Measurements from ENCODE around the gene PRSS8.

PRSS8 gene

DNA sequence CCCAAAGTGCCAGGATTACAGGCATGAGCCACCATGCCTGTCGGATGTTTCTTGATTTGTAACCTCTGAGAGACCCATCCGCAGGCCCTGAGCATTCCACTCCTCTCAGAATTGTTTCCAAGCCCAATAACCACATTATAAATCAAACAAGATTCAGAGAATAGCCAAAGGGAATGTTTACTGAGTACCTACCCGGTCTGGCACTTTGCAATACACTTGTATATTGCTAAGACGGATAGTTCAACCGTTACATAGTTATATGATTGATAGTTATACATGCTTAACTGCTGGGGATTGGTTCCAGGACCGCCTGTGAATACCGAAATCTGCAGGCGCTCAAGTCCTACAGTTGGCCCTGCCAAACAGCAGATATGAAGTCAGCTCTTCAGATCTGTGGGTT, 21.1 kb downstream of the PRSS8 start:
- no peak for TF ChIP-seq JUND (IDR thresholded peaks at IDR 0.05; ENCODE audit: low read depth)
- in situ Hi-C loops (cut with HindIII; ENCODE audit: low pct_unique_long_range_greater_than_20kb, low sequenced_read_pairs), result no loop called here
- DNase-seq (ENCODE audit: low read depth in 1 of 2, low spot score in 1 of 2), result peak; percentile 35 to 45

DNA sequence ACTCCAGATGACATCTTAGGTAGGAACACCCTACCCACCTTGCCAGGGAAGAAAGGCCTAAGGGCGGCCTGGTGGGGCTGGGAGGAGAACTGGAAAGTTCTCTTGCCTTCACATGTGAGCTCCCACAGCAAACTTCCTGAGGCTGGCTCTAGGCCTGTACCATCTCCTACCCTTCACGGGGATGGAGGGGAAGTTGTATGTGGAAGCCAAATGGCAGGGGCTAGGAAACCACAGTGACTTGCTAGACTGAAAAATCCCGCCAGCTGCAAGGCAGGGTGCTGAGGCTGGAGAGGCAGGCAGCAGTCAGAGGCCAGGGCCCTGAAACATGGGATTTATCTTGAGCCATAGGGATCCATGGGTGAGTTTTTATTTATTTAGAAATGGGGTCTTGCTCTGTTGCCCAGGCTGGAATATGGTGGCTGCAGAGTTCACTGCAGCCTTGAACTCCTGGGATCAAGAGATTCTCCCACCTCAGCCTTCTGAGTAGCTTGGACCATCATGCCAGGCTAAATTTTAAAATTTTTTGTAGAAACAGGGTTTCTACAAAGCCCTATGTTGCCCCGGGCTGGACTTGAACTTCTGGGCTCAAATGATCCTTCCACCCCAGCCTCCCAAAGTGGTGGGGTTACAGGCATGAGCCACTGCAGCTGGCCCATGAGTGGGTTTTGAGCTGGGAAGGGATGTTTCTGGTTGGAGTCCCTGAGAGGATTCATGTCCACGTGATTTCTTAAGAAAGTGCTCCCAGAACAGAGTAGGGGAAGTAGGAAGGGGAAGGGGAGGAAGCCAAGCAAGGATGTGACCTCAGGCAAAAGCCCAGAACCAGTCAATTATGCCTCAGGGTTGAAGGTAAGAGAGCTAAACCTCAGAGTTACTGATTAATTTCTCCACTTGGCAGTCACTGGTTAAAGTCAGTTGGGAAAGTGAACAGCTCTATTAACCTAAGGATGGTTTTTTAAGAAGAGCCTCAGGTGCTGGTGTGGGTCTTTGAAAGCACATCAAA, 22.1 kb downstream of the PRSS8 start:
- in situ Hi-C loops (cut with HindIII; ENCODE audit: low pct_unique_long_range_greater_than_20kb, low sequenced_read_pairs), result no loop called here

DNA sequence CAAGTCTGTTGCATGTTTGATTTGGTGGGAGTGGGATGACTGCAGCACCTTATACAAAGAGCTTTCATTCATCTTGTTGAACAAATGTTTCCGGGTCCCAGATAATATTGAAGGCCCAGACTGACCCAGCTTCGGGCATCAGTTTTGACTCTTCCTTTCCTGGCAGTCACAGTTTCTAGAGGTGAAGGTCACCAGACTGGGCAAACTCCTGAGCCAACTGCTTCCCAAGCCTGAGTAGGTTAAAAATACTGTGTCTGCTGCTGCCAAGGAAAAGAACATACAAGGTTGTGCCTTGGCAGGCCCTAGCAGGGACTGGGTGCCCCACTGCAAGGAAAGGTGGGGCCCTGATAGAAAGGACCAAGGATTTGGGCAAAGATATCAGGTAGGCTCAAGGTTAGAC, 22.8 kb downstream of the PRSS8 start:
- no peak for TF ChIP-seq JUND (IDR thresholded peaks at IDR 0.05; ENCODE audit: low read depth)
- in situ Hi-C loops (cut with HindIII; ENCODE audit: low pct_unique_long_range_greater_than_20kb, low sequenced_read_pairs), result no loop called here
- no peak for DNase-seq (ENCODE audit: low read depth in 1 of 2, low spot score in 1 of 2)

More for the DNA sequence above, 22.1 kb downstream of the PRSS8 start:
- TF ChIP-seq JUND (IDR thresholded peaks at IDR 0.05; ENCODE audit: low read depth), result no peak
- peak in 1 of 2 experiments; percentile 4 for DNase-seq (ENCODE audit: low read depth in 1 of 2, low spot score in 1 of 2)

DNA sequence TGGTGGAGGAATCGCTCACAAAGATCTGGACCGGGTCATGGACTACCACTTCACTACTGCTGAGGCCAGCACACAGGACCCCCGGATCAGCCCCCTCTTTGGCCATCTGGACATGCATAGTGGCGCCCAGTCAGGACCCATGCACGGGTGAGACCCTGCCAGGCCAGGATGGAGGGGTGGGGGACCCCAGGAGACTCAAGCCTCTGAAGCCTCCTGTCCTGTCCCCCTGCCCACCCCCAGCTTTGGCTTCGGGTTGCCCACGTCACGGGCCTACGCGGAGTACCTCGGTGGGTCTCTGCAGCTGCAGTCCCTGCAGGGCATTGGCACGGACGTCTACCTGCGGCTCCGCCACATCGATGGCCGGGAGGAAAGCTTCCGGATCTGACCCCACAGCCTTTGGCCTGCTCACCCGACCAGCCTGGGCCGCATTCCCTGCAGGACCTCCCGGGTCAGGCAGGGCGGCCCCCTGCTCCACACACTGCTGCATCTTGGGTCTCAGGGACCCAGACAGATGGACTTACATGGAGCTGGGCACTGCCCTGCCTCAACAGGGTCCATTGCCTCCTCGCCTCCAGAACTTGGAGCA, 23.6 kb downstream of the PRSS8 start:
- no peak for DNase-seq (ENCODE audit: low read depth in 1 of 2, low spot score in 1 of 2)
- in situ Hi-C loops (cut with HindIII; ENCODE audit: low pct_unique_long_range_greater_than_20kb, low sequenced_read_pairs), result no loop called here
- no peak for TF ChIP-seq JUND (IDR thresholded peaks at IDR 0.05; ENCODE audit: low read depth)

- no peak for DNase-seq (ENCODE audit: low read depth in 1 of 2, low spot score in 1 of 2)
- no peak for TF ChIP-seq JUND (IDR thresholded peaks at IDR 0.05; ENCODE audit: low read depth)
- in situ Hi-C loops (cut with HindIII; ENCODE audit: low pct_unique_long_range_greater_than_20kb, low sequenced_read_pairs), result no loop called here
Observed at GRCh38 chr16:31110106-31111034, 25.2 kb downstream of the PRSS8 start.

DNA sequence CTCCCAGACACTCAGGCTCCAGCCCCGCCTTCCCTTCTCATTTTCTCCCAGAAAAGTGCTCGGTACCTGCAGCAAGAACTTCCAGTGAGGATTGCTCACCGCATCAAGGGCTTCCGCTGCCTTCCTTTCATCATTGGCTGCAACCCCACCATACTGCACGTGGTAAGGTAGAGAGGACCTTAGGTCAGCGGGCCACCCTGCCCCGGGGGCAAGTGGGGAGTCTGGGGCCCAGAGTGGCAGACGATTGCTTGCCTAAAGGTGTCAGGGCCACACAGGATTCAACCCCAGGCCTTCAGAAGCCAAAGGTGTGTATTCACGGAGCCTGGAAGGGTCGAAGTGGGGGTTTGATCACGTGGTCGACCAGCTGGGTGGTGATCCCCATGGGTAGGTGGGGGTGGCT, 25.9 kb downstream of the PRSS8 start:
- no peak for DNase-seq (ENCODE audit: low read depth in 1 of 2, low spot score in 1 of 2)
- in situ Hi-C loops (cut with HindIII; ENCODE audit: low pct_unique_long_range_greater_than_20kb, low sequenced_read_pairs), result no loop called here

GRCh38 chr16:31108794-31109558, 26.6 kb downstream of the PRSS8 start:
- in situ Hi-C loops (cut with HindIII; ENCODE audit: low pct_unique_long_range_greater_than_20kb, low sequenced_read_pairs), result no loop called here
- DNase-seq (ENCODE audit: low read depth in 1 of 2, low spot score in 1 of 2), result no peak
- TF ChIP-seq JUND (IDR thresholded peaks at IDR 0.05; ENCODE audit: low read depth), result no peak

More for the DNA sequence above, 25.9 kb downstream of the PRSS8 start:
- TF ChIP-seq JUND (IDR thresholded peaks at IDR 0.05; ENCODE audit: low read depth), result no peak

DNA sequence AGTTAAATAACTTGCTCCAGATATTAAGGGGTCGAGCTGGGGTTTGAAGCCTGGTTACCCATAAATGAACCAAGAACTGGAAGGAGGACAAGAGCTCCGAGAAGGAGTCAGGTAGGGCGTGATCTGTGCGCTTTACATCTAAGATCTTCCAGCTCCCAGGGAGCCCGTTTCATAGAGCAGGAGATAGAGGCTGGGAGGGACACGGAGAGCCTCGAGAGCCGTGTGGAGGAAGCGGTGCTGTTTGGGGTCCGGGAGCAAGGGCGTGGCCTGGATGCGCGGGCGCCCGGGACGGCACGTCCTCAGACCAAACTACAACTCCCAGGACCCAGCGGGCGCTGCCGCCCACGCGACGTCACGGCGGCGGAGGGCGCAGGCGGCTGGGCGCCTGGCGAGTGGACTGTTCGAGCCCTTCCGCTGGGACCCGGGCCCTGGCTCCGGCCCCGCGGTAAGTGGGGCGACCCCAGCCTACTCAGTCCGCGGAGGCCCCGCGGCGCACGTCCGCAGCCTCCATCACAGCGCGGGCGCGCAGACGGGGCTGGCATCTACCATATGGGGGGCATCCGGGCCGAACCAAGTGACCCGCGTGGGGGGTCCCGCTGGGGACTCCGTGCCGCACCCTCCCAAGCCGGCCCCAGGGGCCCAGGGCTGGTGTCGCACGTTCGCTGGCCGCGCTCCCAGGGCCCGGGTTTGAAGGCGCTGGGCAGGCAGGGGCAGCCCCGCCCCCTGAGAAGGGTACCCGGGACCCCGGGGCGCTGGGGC, 27.3 kb downstream of the PRSS8 start, which contains the start of gene BCKDK:
BCKDK (plus strand) TSS at position 352 of the 759 bp plus-strand sequence. CDS start 838 bp downstream, outside the sequence.
- TF ChIP-seq JUND (IDR thresholded peaks at IDR 0.05; ENCODE audit: low read depth), result no peak
- peak; percentile 71 to 86 for DNase-seq (ENCODE audit: low read depth in 1 of 2, low spot score in 1 of 2)
- in situ Hi-C loops (cut with HindIII; ENCODE audit: low pct_unique_long_range_greater_than_20kb, low sequenced_read_pairs), result no loop called here

DNA sequence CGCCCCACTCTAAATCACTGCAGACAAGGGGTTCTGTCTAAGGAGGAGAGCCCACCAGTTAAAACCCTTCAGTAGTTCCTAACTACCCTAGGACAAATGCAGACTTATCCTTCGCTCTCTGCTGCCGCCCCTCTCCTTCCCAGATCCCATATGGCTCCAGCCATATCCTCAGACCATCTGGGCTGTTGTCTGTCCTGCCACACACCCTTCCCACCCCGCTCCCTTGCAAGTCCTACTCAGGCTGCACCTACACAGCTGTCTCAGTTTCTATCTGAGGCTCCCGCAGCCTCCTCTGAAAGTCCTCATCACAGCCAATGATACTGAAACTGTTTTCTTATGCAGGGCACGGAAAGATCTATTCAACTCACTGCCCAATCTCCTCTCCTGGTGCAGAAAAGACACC, 28.1 kb downstream of the PRSS8 start:
- in situ Hi-C loops (cut with HindIII; ENCODE audit: low pct_unique_long_range_greater_than_20kb, low sequenced_read_pairs), result no loop called here
- DNase-seq (ENCODE audit: low read depth in 1 of 2, low spot score in 1 of 2), result no peak

DNA sequence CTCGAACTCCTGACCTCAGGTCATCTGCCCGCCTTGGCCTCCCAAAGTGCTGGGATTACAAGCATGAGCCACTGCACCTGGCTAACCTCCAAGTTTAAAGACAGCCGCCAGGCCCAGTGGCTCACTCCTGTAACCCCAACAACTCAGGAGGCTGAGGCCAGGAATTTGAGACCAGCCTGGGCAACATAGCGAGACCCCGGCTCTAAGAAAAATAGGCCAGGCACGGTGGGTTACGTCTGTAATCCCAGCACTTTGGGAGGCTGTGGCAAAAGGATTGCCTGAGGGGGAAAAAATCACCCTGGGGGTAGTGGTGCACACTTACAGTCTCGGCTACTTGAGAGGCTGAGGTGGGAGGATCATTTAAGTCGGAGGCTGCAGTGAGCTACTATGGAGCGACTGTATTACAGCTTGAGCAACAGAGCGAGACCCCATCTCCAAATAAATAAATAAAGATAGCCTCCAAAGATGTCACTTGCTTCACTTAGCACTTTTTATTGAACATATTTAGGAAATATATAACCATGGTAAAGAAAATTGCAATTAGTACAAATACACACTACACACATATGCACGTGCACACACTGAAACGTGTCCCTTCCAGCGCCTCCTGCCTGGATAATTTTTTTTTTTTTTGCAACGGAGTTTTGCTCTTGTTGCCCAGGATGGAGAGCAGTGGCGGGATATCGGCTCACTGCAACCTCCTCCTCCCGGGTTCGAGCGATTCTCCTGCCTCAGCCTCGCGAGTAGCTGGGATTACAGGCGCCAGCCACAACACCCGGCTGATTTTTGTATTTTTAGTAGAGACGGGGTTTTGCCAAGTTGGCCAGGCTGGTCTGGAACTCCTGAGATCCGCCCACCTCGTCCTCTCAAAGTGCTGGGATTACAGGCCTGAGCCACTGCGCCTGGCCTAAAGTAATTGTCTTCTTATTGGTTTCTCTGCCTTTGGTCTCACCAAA, 28.7 kb downstream of the PRSS8 start:
- DNase-seq (ENCODE audit: low read depth in 1 of 2, low spot score in 1 of 2), result no peak
- in situ Hi-C loops (cut with HindIII; ENCODE audit: low pct_unique_long_range_greater_than_20kb, low sequenced_read_pairs), result no loop called here
- no peak for TF ChIP-seq JUND (IDR thresholded peaks at IDR 0.05; ENCODE audit: low read depth)

More for the DNA sequence above, 28.1 kb downstream of the PRSS8 start:
- no peak for TF ChIP-seq JUND (IDR thresholded peaks at IDR 0.05; ENCODE audit: low read depth)

Data from T47D (cell line).